Suprapubic skin (tissue), 4 donors: ENCODE data around the gene CACNA1G. TPM values are rescaled to one million over a fixed set of nuclear protein-coding genes. Genes with fewer than 3 reads are reported as not detected.

ENCODE experiments used
- DNase-seq, 2 donors: peaks; one replicate each; pipeline ENCODE4 v3.0.0-alpha.2; 2019; ENCODE audit warnings: low spot score in 2 of 2
- H3K27ac ChIP-seq: fragments of 200-600 bp; sonication (generic); one replicate; pipeline ENCODE4 v1.5.1; 2019
- H3K27me3 ChIP-seq: fragments of 200-600 bp; sonication (generic); one replicate; pipeline ENCODE4 v1.5.1; 2019
- H3K36me3 ChIP-seq: fragments of 200-600 bp; sonication (generic); one replicate; pipeline ENCODE4 v1.5.1; 2019
- H3K4me1 ChIP-seq: fragments of 200-600 bp; sonication (generic); one replicate; pipeline ENCODE4 v1.5.1; 2019
- H3K4me3 ChIP-seq: fragments of 200-600 bp; sonication (generic); one replicate; pipeline ENCODE4 v1.5.1; 2019; ENCODE audit warnings: mild to moderate bottlenecking
- H3K9me3 ChIP-seq: fragments of 200-600 bp; sonication (generic); one replicate; pipeline ENCODE4 v1.5.1; 2019
- CTCF ChIP-seq, 2 donors: fragments of 200-600 bp in 1 of 2; fragments of 450-650 bp in 1 of 2; sonication (generic) in 1 of 2; IDR thresholded peaks; one replicate each; pipeline ENCODE4 v1.5.1; 2016 to 2019; ENCODE audit warnings: antibody characterized with exemption in 2 of 2, mild to moderate bottlenecking in 1 of 2, moderate library complexity in 1 of 2
- EP300 ChIP-seq: sonication (generic); formaldehyde crosslinking; IDR thresholded peaks from one replicate; pipeline ENCODE4 v1.6.1; 2017; ENCODE audit warnings: antibody characterized with exemption
- POLR2A ChIP-seq, 2 donors: fragments of 450-650 bp; IDR thresholded peaks; one replicate each; pipeline ENCODE4 v1.6.1; 2017; ENCODE audit warnings: antibody characterized with exemption in 2 of 2, mild to moderate bottlenecking in 2 of 2, moderate library complexity in 2 of 2
- POLR2AphosphoS5 ChIP-seq, 3 donors: sonication (generic); formaldehyde crosslinking; IDR thresholded peaks; one replicate each; pipeline ENCODE4 v1.6.1; 2017; ENCODE audit warnings: antibody characterized with exemption in 3 of 3
- WGBS: methylation state at CpG from one replicate; pipeline ENCODE4 v1.1.5; 2018; 5-methylcytosine and 5-hydroxymethylcytosine counted together
- total RNA-seq, 4 donors: library from RNA; depleted of rRNA; stranded (reverse); fragments of >200 nt; gene quantifications; one replicate each; pipeline ENCODE4 v1.1.0, GENCODE V29; 2016

Gene CACNA1G
- total RNA-seq, 4 donors from 2014 or later: 1.1 to 9.9 (median 2.7) TPM

DNA sequence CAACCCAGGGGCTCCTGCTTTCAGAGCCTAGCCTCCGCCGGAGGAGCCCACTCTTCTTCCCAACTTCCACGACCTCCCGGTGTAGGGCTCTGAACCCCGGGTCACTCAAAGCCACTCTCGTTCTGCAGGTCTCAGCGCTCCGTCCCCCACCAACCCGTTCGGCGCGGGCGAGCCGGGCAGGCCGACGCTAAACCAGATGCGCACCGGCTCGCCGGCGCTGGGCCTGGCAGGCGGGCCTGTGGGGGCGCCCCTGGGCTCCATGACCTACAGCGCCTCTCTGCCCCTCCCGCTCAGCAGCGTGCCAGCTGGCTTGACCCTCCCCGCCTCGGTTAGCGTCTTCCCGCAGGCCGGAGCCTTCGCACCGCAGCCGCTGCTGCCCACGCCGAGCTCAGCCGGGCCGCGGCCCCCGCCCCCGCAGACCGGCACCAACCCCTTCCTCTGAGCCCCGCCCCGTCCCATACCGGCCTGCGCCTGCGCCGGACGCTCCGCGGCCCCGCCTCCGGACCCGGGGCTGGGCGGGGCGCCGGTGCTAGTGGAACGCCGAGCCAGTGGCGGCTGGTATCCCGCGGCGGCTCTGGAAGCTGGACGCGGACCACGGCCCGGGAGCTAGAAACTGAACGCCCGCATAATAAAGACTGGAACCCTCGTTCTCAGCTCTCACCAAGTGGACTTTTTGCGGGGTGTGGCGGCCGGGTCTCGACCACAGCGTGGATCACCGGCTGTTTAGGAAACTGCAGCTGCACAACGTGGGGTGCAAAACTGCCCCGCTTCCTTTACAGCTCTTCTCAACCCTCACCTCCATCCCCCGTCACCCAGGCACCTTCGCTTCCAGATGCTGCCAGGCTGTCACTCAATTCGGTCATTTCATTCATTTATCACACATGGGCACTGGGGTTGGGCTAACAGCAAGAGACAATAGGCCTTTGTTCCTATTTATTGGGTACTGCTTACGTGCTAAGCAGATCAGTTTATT lies 18.5 kb upstream of the CACNA1G start:
- under 1% methylated on average over 26 of the region's 82 CpGs for WGBS
- Histone ChIP-seq H3K27ac (peak overlapping the region; percentile 84), H3K4me1 (peaks cover 52% of the 10 kb centered on the region), H3K4me3 (peak overlapping the region; percentile 61), H3K36me3 (no peaks in the 10 kb centered on the region), H3K9me3 (no peaks in the 10 kb centered on the region), H3K27me3 (no peaks in the 10 kb centered on the region)
- TF ChIP-seq EP300: no peak
- peak; percentile 90 to 92 for DNase-seq

DNA sequence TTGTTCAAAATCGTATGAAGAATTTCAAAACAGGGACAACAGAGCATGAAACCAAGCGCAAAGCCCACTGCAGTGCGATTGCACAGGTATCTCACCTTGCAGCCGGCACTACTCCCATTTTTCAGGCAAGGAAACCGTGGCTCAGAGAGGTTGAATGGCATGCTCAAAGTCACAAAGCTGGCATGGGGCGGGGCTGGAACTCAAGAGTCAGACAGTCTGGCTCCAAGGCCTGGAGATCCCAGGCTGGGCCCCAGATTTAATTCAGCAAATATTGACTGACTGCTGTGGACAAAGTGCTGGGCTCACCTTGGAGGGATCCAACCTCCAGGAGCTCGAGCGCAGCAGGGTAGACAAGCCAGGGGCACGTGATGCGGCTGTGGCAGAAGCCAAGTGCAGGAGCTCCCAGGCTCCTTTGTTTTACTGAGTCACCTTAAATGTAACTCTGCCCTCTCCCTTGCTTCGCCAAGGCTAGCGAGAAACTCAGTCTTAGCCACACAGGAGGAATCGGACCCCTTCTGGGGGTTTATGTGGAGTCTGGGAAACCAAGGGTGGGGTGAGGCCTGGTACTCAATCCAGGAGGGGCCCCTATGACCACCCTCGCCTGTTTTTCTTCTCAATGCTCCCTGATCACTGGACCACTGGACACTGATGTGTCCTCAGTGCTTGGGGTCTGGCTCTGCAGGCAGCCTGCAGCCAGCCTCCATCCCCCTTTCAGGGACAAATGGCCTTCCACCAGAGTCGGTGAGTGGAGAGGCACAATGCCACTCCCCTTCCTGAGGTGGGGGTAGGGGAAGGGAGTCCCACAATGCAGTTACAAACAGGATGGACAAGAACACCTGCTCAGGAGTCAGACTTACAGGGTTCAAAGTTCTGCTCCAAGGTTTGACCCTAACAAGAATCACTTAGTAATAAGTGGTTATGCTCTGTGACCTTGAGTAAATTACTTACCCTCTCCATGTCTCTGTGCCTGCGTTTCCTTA lies 17.4 kb upstream of the CACNA1G start:
- WGBS: 78% methylated on average over 16 of the region's 16 CpGs
- Histone ChIP-seq H3K9me3 (no peaks in the 10 kb centered on the region), H3K4me1 (peaks cover 63% of the 10 kb centered on the region), H3K27me3 (no peaks in the 10 kb centered on the region), H3K27ac (peak overlapping the region; percentile 84), H3K4me3 (peak overlapping the region; percentile 61), H3K36me3 (no peaks in the 10 kb centered on the region)
- TF ChIP-seq POLR2A (IDR thresholded peaks at IDR 0.05) (no peak), CTCF (IDR thresholded peaks at IDR 0.05) (no peak), POLR2AphosphoS5 (IDR thresholded peaks at IDR 0.05) (no peak), EP300 (no peak)
- DNase-seq: no peak

DNA sequence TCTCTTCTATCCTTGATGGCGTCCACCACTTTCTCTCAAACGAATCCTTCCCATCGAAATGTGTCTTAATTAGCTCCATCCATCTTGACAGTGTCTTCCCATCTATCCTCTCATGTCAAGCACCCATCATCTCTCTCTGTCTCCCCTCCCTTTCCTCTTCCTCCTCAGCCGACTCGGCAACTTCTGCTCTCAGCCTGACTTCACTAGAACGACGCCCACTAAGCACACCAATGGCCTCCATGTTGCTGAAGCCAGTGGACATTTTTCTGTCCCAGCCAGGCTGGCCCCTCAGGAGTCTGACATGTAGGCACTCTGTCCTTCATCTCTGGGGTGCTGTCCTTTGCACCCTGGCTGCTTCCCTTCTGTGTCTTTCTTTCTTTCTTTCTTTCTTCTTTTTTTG lies 16.0 kb upstream of the CACNA1G start:
- TF ChIP-seq POLR2A (IDR thresholded peaks at IDR 0.05): no peak
- no peak for TF ChIP-seq POLR2AphosphoS5 (IDR thresholded peaks at IDR 0.05)
- TF ChIP-seq CTCF (IDR thresholded peaks at IDR 0.05): no peak
- no peak for TF ChIP-seq EP300
- peaks cover 59% of the 10 kb centered on the region for H3K4me1 ChIP-seq
- no peak for DNase-seq

DNA sequence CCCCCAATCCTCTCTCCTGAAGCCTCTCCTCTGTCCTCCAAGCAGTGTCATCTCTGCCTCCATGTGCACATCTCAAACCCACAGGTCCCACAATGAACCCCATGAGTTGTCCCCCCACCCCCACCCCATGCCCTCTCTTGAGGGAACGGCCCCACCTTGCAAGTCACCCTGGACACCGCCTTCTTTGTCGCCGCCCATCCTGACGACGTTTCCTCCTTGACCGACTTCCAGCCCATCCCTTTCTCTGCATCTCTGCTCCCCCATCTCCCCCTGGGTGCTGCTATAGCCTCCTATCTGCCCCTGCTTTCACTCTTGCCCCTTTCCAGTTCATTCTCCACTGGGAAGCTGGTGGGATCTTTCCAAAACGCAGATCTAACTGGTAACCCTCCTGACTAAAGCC lies 15.2 kb upstream of the CACNA1G start:
- no peak overlapping the region for H3K4me3 ChIP-seq
- no peak overlapping the region for H3K27ac ChIP-seq
- peaks cover 51% of the 10 kb centered on the region for H3K4me1 ChIP-seq
- H3K36me3 ChIP-seq: peaks cover 19% of the 10 kb centered on the region
- no peak for TF ChIP-seq EP300
- no peak for TF ChIP-seq POLR2A (IDR thresholded peaks at IDR 0.05)
- TF ChIP-seq POLR2AphosphoS5 (IDR thresholded peaks at IDR 0.05): no peak
- TF ChIP-seq CTCF (IDR thresholded peaks at IDR 0.05): no peak
- WGBS: 37% methylated on average over 8 of the region's 8 CpGs
- DNase-seq: no peak
- no peaks in the 10 kb centered on the region for H3K27me3 ChIP-seq
- H3K9me3 ChIP-seq: no peaks in the 10 kb centered on the region

More for the DNA sequence above, 16.0 kb upstream of the CACNA1G start:
- no peak overlapping the region for H3K4me3 ChIP-seq
- H3K9me3 ChIP-seq: no peaks in the 10 kb centered on the region
- no peak overlapping the region for H3K27ac ChIP-seq
- H3K36me3 ChIP-seq: peaks cover 11% of the 10 kb centered on the region
- no peaks in the 10 kb centered on the region for H3K27me3 ChIP-seq
- 68% methylated on average over 7 of the region's 7 CpGs for WGBS

DNA sequence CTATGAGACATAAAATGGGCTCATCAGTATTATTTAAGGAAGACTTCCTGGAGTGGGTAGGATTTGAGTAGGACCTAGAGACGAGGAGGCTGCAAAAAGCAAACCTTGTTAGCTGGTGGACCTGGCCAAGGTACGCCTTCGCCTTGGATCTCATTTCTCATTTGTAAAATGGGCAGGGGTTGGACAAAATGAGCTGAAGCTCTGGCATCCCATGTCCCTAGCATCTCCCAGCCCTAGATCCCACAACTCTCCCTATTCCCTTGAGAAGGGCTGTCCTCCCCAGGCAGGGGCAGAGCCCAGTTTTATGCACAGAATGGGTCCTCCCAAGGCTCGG lies 13.8 kb upstream of the CACNA1G start:
- peak overlapping the region; percentile 80 for H3K4me3 ChIP-seq
- 43% methylated on average over 4 of the region's 4 CpGs for WGBS
- DNase-seq: no peak

More for the DNA sequence above, 13.8 kb upstream of the CACNA1G start:
- peaks cover 22% of the 10 kb centered on the region for H3K36me3 ChIP-seq
- peaks cover 37% of the 10 kb centered on the region for H3K4me1 ChIP-seq
- H3K27ac ChIP-seq: no peak overlapping the region
- H3K9me3 ChIP-seq: no peaks in the 10 kb centered on the region
- TF ChIP-seq POLR2A (IDR thresholded peaks at IDR 0.05) (no peak), CTCF (IDR thresholded peaks at IDR 0.05) (no peak), POLR2AphosphoS5 (IDR thresholded peaks at IDR 0.05) (no peak), EP300 (no peak)
- no peaks in the 10 kb centered on the region for H3K27me3 ChIP-seq
